Mammary epithelial cell (primary cell): Measurements from ENCODE around the gene ICOSLG.
"Not testable (repeated sequence)": the region's sequence is repeated elsewhere in the genome, so short reads cannot be mapped to it uniquely, and the experiment has no call there.

Source experiments
- CTCF ChIP-seq, 2 donors: IDR thresholded peaks in 1 of 2; conservative IDR thresholded peaks in 1 of 2; 2 replicates each; pipeline ENCODE4 v1.5.1; 2011 to 2012; ENCODE audit warnings: inconsistent platforms in 2 of 2, low read length in 2 of 2, mild to moderate bottlenecking in 2 of 2, control low read depth in 1 of 2, low read depth in 1 of 2; ENCODE audit not compliant: insufficient read depth in 1 of 2; ENCODE audit errors: extremely low read depth in 1 of 2
- EZH2 ChIP-seq: IDR thresholded peaks from 2 replicates; pipeline ENCODE4 v1.6.1; 2012; ENCODE audit warnings: low read length, inconsistent platforms, borderline replicate concordance

- TF ChIP-seq CTCF (conservative IDR thresholded peaks at IDR 0.05 in 1 of 2, IDR thresholded peaks at IDR 0.05 in 1 of 2; ENCODE audit: extremely low read depth in 1 of 2, insufficient read depth in 1 of 2, low read depth in 1 of 2, low read length in 2 of 2); EZH2: not testable (repeated sequence)
Observed at GRCh38 chr21:44182202-44182601, 58.5 kb downstream of the ICOSLG start.
